Kidney (tissue), 14 donors: ENCODE data around the gene ZBTB40. TPM values are rescaled to one million over a fixed set of nuclear protein-coding genes. Genes with fewer than 3 reads are reported as not detected.

Experiments
- DNase-seq, 5 donors: peaks; one replicate each; pipeline ENCODE4 v3.0.0-alpha.2; 2013 to 2020
- FAIRE-seq: peaks from 2 replicates; lab custom pipeline; 2012; peaks lifted over from hg19 to GRCh38; lab: Jason Lieb, UNC
- H3K27ac ChIP-seq, 2 donors: one replicate each; pipeline ENCODE4 v1.7.0; 2013; ENCODE audit warnings: low read depth in 2 of 2, low read length in 2 of 2, inconsistent platforms in 1 of 2
- H3K27me3 ChIP-seq: one replicate; pipeline ENCODE4 v1.7.1; 2013; ENCODE audit warnings: low read length, inconsistent platforms; ENCODE audit not compliant: control insufficient read depth, insufficient read depth
- H3K36me3 ChIP-seq, 3 donors: one replicate each; pipeline versions ENCODE4 v1.7.0 to v1.7.1; 2013; ENCODE audit warnings: low read length in 3 of 3, control low read depth in 1 of 3, inconsistent platforms in 1 of 3; ENCODE audit not compliant: insufficient read depth in 3 of 3, control insufficient read depth in 2 of 3
- H3K4me1 ChIP-seq, 3 donors: one replicate each; pipeline versions ENCODE4 v1.7.0 to v1.7.1; 2013; ENCODE audit warnings: low read length in 3 of 3, inconsistent platforms in 1 of 3, low read depth in 1 of 3; ENCODE audit not compliant: control insufficient read depth in 2 of 3, insufficient read depth in 2 of 3
- H3K4me3 ChIP-seq, 3 donors: one replicate each; pipeline versions ENCODE4 v1.7.0 to v1.8.1; 2013; ENCODE audit warnings: low read length in 3 of 3, control low read depth in 1 of 3, inconsistent platforms in 1 of 3
- H3K9ac ChIP-seq, 3 donors: one replicate each; pipeline versions ENCODE4 v1.7.0 to v1.7.1; 2013; ENCODE audit warnings: low read length in 3 of 3, control low read depth in 1 of 3, inconsistent platforms in 1 of 3
- H3K9me3 ChIP-seq, 3 donors: one replicate each; pipeline versions ENCODE4 v1.7.0 to v1.7.1; 2013; ENCODE audit warnings: low read length in 3 of 3, control low read depth in 1 of 3, inconsistent platforms in 1 of 3; ENCODE audit not compliant: control insufficient read depth in 2 of 3, insufficient read depth in 1 of 3
- intact Hi-C: fragments of 100-400 bp; cut with DNase I; formaldehyde crosslinking; loops from one replicate; pipeline ENCODE4 v1.11.1; 2022
- polyA plus RNA-seq: library from polyadenylated mRNA; stranded (reverse); fragments of 350-450 nt; fragmentation: Illumina TruSeq; extraction: RNeasy Lipid Tissue Mini Kit (QIAGEN cat#74804); gene quantifications from one replicate; pipeline ENCODE4 v1.2.3, GENCODE V29; 2014; ENCODE audit warnings: low read depth, low replicate concordance; ENCODE audit not compliant: insufficient read depth
- total RNA-seq: library from RNA; stranded (reverse); fragmentation: NEBNext Ultra II Directional; extraction: Animal tissue kit (Norgen Biotek cat#: 25700); gene quantifications from one replicate; pipeline ENCODE4 v1.2.1, GENCODE V29; 2021
- TF ChIP-seq, protein P1 (sequence below): IDR thresholded peaks from 3 replicates; pipeline ENCODE4 v1.5.1; 2012; ENCODE audit warnings: mild to moderate bottlenecking, moderate library complexity, borderline replicate concordance; ENCODE audit not compliant: insufficient read depth; ENCODE audit errors: extremely low read depth
- donor health status: control.
- donor health status: control.
- donor health status: control.
- donor health status: control.
- donor health status: control.
- donor health status: DM: yes; HTN: yes; CAD: no.
- donor health status: Normal renal cell carcinoma (clear cell type).

Gene ZBTB40
- total and polyA plus RNA-seq, 2 donors from 2014 or later: 4.3 to 17.4 TPM

DNA sequence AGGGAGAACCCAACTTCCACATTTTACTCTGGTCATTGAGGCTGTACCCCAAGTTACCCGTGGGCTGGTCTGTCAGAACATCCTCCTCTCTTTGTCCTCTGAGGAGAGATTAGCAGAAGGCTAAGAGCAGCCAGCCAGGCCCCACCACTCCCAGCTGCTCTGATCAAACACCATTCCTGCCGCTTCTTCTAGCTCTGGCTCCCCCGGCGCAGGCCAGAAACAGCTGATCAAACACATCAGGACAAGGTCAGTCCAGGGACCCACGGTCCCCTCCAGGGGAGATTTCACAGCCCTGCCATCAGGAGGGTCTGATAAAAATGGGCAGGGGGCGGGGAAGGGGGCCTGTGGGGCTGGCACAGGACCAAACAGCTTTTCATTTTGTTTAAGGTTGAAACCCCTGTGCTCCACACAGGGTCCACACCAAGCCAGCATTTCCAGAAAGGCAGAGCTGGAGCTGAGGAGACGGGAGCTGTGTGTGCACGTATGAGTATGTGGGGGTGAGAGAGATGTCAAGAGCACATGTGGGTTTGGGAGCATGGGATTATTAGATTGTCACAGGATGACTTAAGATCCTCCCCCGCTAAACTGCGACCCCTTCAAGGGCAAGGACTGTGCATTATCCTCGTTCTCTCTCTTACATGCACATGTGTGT lies 81.7 kb downstream of the ZBTB40 start:
- Histone ChIP-seq H3K9ac (no peak overlapping the region), H3K27ac (no peak overlapping the region), H3K4me3 (no peak overlapping the region), H3K36me3 (peaks cover 0 to 4% (median 0%) of the 10 kb centered on the region in 3 donors), H3K27me3 (no peaks in the 10 kb centered on the region), H3K4me1 (no peaks in the 10 kb centered on the region), H3K9me3 (no peaks in the 10 kb centered on the region)
- intact Hi-C loops: no loop called here
- DNase-seq (no peak), FAIRE-seq (no peak)
- TF ChIP-seq, protein P1, sequence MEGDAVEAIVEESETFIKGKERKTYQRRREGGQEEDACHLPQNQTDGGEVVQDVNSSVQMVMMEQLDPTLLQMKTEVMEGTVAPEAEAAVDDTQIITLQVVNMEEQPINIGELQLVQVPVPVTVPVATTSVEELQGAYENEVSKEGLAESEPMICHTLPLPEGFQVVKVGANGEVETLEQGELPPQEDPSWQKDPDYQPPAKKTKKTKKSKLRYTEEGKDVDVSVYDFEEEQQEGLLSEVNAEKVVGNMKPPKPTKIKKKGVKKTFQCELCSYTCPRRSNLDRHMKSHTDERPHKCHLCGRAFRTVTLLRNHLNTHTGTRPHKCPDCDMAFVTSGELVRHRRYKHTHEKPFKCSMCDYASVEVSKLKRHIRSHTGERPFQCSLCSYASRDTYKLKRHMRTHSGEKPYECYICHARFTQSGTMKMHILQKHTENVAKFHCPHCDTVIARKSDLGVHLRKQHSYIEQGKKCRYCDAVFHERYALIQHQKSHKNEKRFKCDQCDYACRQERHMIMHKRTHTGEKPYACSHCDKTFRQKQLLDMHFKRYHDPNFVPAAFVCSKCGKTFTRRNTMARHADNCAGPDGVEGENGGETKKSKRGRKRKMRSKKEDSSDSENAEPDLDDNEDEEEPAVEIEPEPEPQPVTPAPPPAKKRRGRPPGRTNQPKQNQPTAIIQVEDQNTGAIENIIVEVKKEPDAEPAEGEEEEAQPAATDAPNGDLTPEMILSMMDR: no peak

DNA sequence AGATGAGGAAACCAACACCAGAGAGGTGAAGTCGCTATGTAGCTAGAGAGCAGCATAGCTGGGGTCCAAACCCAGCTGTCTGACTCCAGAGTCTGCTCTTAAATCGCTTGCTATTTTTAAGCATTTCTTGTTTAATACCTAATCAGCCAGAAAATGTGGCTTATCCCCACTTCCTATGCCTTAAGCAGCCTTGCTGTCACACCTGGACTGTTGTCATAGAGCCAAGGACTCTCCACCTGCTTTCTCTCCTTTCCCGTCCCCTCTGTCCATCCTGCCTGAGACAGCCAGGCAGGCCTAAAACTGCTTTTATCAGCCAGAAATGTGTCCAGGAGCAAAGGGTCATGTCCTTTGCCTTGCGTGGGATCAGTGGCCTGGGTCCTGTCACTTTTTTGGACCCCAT lies 83.3 kb downstream of the ZBTB40 start:
- Histone ChIP-seq H3K9ac (no peak overlapping the region), H3K4me1 (no peaks in the 10 kb centered on the region), H3K9me3 (no peaks in the 10 kb centered on the region), H3K36me3 (peaks cover 0 to 2% (median 0%) of the 10 kb centered on the region in 3 donors), H3K27ac (no peak overlapping the region), H3K4me3 (no peak overlapping the region), H3K27me3 (no peaks in the 10 kb centered on the region)
- FAIRE-seq (no peak), DNase-seq (no peak)
- intact Hi-C loops: no loop called here
- TF ChIP-seq, protein P1: no peak

DNA sequence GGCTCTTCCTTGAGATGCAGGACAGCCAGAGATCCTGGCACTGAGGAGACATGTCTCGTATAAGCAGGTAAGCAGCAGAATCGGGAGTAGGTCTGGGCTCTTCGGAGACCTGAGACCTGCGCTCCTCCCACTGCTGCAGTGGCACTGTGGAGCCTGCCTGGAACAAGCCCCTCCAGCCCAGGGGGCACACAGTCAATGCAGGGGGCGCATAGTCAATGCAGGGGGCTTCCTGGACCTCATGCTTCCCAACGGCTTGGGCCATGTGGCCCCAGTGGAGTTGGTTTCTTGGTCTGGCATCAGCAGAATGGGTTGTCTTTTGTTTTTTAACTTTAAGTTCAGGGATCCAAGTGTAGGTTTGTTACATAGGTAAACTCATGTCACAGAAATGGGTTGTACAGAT lies 83.7 kb downstream of the ZBTB40 start:
- DNase-seq: no peak
- intact Hi-C loops: no loop called here
- no peak for FAIRE-seq
- Histone ChIP-seq H3K9me3 (no peaks in the 10 kb centered on the region), H3K9ac (no peak overlapping the region), H3K27me3 (no peaks in the 10 kb centered on the region), H3K36me3 (peaks cover 0 to 2% (median 0%) of the 10 kb centered on the region in 3 donors), H3K27ac (no peak overlapping the region), H3K4me1 (no peaks in the 10 kb centered on the region), H3K4me3 (no peak overlapping the region)
- TF ChIP-seq, protein P1: no peak
